GM18870 (cell line): ENCODE data around the gene OLIG1.

Experiments
- ATAC-seq: cut with Tn5 transposase; IDR thresholded peaks from one replicate; pipeline ENCODE4 v1.9.1; 2021; ENCODE audit warnings: moderate library complexity; ENCODE audit not compliant: unreplicated experiment

The OLIG1 gene, protein sequence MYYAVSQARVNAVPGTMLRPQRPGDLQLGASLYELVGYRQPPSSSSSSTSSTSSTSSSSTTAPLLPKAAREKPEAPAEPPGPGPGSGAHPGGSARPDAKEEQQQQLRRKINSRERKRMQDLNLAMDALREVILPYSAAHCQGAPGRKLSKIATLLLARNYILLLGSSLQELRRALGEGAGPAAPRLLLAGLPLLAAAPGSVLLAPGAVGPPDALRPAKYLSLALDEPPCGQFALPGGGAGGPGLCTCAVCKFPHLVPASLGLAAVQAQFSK

DNA sequence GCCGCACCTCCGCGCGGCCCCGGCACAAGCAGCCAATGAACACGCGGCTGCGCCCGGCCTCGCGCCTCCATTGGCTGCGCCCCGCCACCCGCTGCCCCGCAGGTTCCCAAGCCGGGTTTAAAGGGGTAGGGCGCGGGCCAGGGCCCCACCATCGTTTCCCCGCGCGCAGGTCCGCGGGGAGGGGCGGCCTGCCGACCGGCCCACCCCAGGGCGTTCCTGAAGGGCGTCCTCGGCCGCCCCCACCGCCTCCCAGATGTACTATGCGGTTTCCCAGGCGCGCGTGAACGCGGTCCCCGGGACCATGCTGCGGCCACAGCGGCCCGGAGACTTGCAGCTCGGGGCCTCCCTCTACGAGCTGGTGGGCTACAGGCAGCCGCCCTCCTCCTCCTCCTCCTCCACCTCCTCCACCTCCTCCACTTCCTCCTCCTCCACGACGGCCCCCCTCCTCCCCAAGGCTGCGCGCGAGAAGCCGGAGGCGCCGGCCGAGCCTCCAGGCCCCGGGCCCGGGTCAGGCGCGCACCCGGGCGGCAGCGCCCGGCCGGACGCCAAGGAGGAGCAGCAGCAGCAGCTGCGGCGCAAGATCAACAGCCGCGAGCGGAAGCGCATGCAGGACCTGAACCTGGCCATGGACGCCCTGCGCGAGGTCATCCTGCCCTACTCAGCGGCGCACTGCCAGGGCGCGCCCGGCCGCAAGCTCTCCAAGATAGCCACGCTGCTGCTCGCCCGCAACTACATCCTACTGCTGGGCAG, at the start of gene OLIG1:
Gene OLIG1 (plus strand): TSS at position 148 of the 750 bp plus-strand sequence. CDS start 106 bp downstream, at position 254.
- ATAC-seq, result no peak

GRCh38 chr21:33020558-33021100, 49.3 kb upstream of the OLIG1 start:
- no peak for ATAC-seq

DNA sequence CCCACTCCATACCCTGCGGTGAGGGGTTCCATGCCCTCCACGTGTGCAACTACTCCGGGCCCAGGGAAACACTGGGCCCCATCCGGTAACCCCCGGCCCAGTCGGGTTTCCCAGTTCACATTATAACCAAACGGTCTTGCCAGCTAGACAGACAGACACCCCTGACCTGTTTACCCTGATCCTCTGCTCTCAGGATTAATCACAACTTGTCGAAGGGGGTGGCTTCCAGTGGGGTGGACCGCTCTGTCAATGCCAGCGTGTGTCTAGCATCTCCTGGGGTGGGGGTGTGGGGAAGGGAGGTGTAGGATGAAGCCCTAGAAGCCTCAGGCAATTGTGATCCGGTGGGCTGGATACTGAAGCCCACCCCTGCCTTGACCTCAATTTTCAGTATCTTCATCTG, 48.8 kb upstream of the OLIG1 start:
- no peak for ATAC-seq

DNA sequence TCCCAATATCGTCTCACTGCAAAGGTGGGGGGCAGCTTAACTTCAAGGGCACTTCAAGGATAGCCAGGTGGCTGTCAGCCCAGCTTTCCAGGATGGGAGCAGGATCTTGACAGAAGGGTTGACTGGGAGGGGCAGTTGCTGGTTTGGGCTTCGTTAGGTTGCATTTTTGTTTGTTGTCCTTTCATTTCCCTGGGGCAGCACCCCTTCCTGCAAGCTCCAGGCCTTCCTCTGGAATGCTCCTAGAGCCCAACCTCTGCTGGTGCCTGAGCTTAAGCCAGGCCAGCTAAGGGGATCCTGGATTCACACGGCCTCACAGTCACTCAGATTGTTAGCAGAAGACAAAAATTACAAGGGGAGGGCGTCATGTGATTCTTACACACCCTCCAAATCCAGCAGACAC, 48.3 kb upstream of the OLIG1 start:
- no peak for ATAC-seq

- ATAC-seq, result no peak
Observed at GRCh38 chr21:33022489-33022827, 47.5 kb upstream of the OLIG1 start.

DNA sequence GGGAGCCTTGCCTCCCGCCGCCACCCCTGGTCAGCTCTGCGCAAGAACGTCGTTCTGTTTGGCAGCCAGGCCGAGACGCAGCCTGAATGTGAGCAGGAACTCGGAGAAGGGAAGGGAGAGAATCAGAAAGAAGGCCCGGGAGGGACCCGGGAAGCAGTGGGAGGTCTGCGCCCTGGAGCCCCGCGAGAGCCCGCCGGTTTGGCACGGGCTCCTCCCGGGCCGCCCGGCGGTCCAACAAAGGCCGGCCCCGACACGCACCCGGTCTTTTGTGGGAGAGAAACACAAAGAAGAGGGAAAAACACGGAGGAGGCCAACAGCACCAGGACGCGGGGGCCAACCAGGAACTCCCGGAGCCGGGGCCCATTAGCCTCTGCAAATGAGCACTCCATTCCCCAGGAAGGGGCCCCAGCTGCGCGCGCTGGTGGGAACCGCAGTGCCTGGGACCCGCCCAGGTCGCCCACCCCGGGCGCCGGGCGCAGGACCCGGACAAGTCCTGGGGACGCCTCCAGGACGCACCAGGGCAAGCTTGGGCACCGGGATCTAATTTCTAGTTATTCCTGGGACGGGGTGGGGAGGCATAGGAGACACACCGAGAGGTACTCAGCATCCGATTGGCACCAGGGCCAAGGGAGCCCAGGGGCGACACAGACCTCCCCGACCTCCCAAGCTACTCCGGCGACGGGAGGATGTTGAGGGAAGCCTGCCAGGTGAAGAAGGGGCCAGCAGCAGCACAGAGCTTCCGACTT, 46.9 kb upstream of the OLIG1 start:
- no peak for ATAC-seq

DNA sequence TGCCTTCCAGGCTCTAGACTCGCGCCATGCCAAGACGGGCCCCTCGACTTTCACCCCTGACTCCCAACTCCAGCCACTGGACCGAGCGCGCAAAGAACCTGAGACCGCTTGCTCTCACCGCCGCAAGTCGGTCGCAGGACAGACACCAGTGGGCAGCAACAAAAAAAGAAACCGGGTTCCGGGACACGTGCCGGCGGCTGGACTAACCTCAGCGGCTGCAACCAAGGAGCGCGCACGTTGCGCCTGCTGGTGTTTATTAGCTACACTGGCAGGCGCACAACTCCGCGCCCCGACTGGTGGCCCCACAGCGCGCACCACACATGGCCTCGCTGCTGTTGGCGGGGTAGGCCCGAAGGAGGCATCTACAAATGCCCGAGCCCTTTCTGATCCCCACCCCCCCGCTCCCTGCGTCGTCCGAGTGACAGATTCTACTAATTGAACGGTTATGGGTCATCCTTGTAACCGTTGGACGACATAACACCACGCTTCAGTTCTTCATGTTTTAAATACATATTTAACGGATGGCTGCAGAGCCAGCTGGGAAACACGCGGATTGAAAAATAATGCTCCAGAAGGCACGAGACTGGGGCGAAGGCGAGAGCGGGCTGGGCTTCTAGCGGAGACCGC, 46.3 kb upstream of the OLIG1 start:
- ATAC-seq, result no peak

DNA sequence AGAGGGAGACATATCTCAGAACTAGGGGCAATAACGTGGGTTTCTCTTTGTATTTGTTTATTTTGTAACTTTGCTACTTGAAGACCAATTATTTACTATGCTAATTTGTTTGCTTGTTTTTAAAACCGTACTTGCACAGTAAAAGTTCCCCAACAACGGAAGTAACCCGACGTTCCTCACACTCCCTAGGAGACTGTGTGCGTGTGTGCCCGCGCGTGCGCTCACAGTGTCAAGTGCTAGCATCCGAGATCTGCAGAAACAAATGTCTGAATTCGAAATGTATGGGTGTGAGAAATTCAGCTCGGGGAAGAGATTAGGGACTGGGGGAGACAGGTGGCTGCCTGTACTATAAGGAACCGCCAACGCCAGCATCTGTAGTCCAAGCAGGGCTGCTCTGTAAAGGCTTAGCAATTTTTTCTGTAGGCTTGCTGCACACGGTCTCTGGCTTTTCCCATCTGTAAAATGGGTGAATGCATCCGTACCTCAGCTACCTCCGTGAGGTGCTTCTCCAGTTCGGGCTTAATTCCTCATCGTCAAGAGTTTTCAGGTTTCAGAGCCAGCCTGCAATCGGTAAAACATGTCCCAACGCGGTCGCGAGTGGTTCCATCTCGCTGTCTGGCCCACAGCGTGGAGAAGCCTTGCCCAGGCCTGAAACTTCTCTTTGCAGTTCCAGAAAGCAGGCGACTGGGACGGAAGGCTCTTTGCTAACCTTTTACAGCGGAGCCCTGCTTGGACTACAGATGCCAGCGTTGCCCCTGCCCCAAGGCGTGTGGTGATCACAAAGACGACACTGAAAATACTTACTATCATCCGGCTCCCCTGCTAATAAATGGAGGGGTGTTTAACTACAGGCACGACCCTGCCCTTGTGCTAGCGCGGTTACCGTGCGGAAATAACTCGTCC, 45.5 kb upstream of the OLIG1 start:
- ATAC-seq, result no peak

GRCh38 chr21:33025106-33025488, 44.8 kb upstream of the OLIG1 start:
- ATAC-seq, result no peak

- ATAC-seq, result no peak
Observed at GRCh38 chr21:33025489-33026442, 44.2 kb upstream of the OLIG1 start, which contains the start of gene OLIG2. Gene OLIG2 (plus strand): TSS chr21:33025935. CDS start chr21:33026863, 928 bp downstream.

- no peak for ATAC-seq
Observed at GRCh38 chr21:33026443-33026858, 43.5 kb upstream of the OLIG1 start.

DNA sequence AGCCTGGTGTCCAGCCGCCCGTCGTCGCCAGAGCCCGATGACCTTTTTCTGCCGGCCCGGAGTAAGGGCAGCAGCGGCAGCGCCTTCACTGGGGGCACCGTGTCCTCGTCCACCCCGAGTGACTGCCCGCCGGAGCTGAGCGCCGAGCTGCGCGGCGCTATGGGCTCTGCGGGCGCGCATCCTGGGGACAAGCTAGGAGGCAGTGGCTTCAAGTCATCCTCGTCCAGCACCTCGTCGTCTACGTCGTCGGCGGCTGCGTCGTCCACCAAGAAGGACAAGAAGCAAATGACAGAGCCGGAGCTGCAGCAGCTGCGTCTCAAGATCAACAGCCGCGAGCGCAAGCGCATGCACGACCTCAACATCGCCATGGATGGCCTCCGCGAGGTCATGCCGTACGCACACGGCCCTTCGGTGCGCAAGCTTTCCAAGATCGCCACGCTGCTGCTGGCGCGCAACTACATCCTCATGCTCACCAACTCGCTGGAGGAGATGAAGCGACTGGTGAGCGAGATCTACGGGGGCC, 43.0 kb upstream of the OLIG1 start:
- no peak for ATAC-seq

- no peak for ATAC-seq
Observed at GRCh38 chr21:33027401-33028286, 42.3 kb upstream of the OLIG1 start.

GRCh38 chr21:33028287-33028670, 41.7 kb upstream of the OLIG1 start:
- ATAC-seq, result no peak

GRCh38 chr21:33028773-33029384, 41.1 kb upstream of the OLIG1 start:
- ATAC-seq, result no peak

DNA sequence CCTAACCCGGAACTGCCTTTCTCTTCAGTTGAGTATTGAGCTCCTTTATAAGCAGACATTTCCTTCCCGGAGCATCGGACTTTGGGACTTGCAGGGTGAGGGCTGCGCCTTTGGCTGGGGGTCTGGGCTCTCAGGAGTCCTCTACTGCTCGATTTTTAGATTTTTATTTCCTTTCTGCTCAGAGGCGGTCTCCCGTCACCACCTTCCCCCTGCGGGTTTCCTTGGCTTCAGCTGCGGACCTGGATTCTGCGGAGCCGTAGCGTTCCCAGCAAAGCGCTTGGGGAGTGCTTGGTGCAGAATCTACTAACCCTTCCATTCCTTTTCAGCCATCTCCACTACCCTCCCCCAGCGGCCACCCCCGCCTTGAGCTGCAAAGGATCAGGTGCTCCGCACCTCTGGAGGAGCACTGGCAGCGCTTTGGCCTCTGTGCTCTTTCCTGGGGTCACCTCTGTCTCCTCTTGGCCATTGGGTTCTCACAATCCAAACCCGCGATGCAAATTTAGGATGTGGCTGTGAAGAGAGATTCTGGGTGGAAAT, 40.5 kb upstream of the OLIG1 start:
- no peak for ATAC-seq

- ATAC-seq, result no peak
Observed at GRCh38 chr21:33029975-33030461, 39.9 kb upstream of the OLIG1 start.
